Measurements from ENCODE around the gene B3GNT8.

The B3GNT8 gene

DNA sequence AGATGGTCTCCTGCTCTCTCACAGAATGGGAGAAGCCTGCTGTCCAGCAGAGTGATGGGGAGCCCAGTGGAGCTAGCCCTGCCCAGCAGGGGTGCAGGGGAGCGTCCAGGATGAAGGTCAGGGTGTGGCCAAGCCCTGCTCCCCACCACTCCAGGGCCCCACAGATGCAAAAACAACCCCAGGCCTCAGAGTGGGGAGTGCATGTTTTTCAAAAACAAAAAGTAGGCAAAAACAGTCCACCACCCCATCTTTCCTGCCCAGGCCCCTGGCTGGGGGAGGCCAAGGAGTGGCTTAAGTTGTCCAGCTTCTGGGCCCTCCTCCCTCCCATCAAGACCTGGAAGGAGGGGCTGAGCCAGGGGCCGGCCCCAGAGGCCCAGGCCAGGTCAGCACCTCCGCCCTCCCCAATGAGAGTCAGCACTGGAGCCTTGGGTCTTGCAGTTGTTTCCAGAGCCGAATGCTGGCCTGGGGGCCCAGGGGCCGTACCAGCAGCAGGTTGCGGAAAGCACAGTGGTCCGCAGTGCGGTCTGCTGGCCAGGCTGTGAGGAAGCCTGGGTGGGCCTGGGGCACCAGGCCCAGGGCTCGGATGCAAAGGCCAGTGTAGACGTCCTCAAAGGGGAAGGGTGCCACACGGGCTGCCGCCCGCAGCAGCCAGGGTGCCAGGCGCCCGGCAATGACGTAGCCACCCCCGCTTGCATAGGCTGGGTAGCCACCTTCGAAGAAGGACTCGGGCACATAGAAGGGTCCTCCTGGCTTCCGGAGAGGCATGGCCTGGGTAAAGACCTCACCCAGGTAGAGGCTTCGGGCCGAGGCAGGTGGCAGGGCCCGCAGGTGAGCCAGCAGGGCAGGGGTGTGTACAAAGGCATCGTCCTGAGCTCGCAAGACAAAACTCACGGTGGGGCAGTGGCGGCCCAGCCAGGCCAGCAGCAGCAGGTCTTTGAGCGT lies 1.7 kb downstream of the B3GNT8 start:
- Histone ChIP-seq H3K36me3 (ENCODE audit: control insufficient read depth, insufficient read depth, low read length) (peaks cover 25% of the 10 kb centered on the region), H3K27me3 (replicated peaks; ENCODE audit: control insufficient read depth, insufficient read depth, low read length) (no peaks in the 10 kb centered on the region), H3K4me3 (replicated peaks; ENCODE audit: low read depth, low read length) (no peak overlapping the region)
- TF ChIP-seq CTCF (IDR thresholded peaks at IDR 0.05; ENCODE audit: insufficient read depth, low read length, poor library complexity, severe bottlenecking) = no peak
- DNase-seq (ENCODE audit: extremely low read depth, insufficient read length) = no peak

GRCh38 chr19:41424335-41425173 lies 2.6 kb downstream of the B3GNT8 start:
- no peak for DNase-seq (ENCODE audit: extremely low read depth, insufficient read length)
- no peak overlapping the region for H3K4me3 ChIP-seq (replicated peaks; ENCODE audit: low read depth, low read length)
- TF ChIP-seq CTCF (IDR thresholded peaks at IDR 0.05; ENCODE audit: insufficient read depth, low read length, poor library complexity, severe bottlenecking) = no peak
- peaks cover 27% of the 10 kb centered on the region for H3K36me3 ChIP-seq (ENCODE audit: control insufficient read depth, insufficient read depth, low read length)
- H3K27me3 ChIP-seq (replicated peaks; ENCODE audit: control insufficient read depth, insufficient read depth, low read length) = no peaks in the 10 kb centered on the region

DNA sequence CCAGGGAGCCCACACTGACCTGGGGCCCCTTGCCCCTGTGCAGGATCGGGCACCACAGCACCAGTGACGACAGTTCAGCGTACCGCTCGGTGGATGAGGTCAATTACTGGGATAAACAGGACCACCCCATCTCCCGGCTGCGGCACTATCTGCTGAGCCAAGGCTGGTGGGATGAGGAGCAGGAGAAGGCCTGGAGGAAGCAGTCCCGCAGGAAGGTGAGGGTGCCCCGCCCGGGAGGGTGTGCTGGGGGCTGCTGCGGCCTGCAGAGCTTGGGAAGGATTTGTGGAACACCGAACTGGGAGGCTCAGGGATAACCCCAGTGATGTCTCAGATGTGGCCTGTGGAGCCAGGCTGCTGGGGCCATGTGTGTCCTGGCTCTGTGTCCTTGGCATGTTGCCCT lies 4.2 kb downstream of the B3GNT8 start:
- no peaks in the 10 kb centered on the region for H3K27me3 ChIP-seq (replicated peaks; ENCODE audit: control insufficient read depth, insufficient read depth, low read length)
- peaks cover 32% of the 10 kb centered on the region for H3K36me3 ChIP-seq (ENCODE audit: control insufficient read depth, insufficient read depth, low read length)
- no peak for TF ChIP-seq CTCF (IDR thresholded peaks at IDR 0.05; ENCODE audit: insufficient read depth, low read length, poor library complexity, severe bottlenecking)
- no peak overlapping the region for H3K4me3 ChIP-seq (replicated peaks; ENCODE audit: low read depth, low read length)
- DNase-seq (ENCODE audit: extremely low read depth, insufficient read length) = no peak

DNA sequence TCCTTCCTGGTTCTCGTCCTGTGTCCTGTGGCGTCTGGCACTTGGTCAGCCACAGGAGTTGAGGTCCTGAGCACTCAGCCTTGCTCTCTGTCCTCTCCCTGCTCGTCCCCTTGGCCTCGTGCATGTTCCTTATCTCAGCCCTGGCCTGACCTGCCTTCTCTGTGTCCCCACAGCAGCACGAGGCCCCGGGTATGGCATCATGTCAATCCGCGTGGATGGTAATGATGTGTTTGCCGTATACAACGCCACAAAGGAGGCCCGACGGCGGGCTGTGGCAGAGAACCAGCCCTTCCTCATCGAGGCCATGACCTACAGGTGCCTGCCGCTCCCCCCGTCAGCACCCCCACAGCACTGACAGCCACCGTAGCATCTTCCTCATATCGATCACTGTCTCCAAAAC lies 4.7 kb downstream of the B3GNT8 start:
- no peak for TF ChIP-seq CTCF (IDR thresholded peaks at IDR 0.05; ENCODE audit: insufficient read depth, low read length, poor library complexity, severe bottlenecking)
- Histone ChIP-seq H3K4me3 (replicated peaks; ENCODE audit: low read depth, low read length) (no peak overlapping the region), H3K27me3 (replicated peaks; ENCODE audit: control insufficient read depth, insufficient read depth, low read length) (no peaks in the 10 kb centered on the region), H3K36me3 (ENCODE audit: control insufficient read depth, insufficient read depth, low read length) (peaks cover 32% of the 10 kb centered on the region)
- no peak for DNase-seq (ENCODE audit: extremely low read depth, insufficient read length)

DNA sequence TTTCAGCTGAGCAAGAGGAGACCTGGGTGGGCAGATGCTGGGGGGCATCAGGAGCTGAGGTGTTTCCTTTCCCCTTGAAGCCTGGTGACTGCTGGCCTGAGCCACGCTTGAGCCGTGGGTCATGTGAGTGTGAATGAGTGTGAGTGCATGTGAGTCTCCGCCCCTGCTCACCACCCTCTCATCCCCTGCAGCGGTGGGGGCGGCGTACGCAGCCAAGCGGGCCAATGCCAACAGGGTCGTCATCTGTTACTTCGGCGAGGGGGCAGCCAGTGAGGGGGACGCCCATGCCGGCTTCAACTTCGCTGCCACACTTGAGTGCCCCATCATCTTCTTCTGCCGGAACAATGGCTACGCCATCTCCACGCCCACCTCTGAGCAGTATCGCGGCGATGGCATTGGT lies 5.2 kb downstream of the B3GNT8 start:
- Histone ChIP-seq H3K4me3 (replicated peaks; ENCODE audit: low read depth, low read length) (no peak overlapping the region), H3K36me3 (ENCODE audit: control insufficient read depth, insufficient read depth, low read length) (peaks cover 32% of the 10 kb centered on the region), H3K27me3 (replicated peaks; ENCODE audit: control insufficient read depth, insufficient read depth, low read length) (no peaks in the 10 kb centered on the region)
- no peak for TF ChIP-seq CTCF (IDR thresholded peaks at IDR 0.05; ENCODE audit: insufficient read depth, low read length, poor library complexity, severe bottlenecking)
- DNase-seq (ENCODE audit: extremely low read depth, insufficient read length) = no peak
